Activated T-cell treated with anti-CD3 and anti-CD28 coated beads for 24 hours (primary cell): Measurements from ENCODE around the gene TMEM183A.

Experiments used
- DNase-seq: peaks from one replicate; pipeline ENCODE4 v3.0.0-alpha.2; 2020; ENCODE audit warnings: low read depth

TMEM183A gene

GRCh38 chr1:203046984-203047630 is 39.9 kb downstream of the TMEM183A start:
- DNase-seq, result no peak

- DNase-seq, result no peak
Measured at GRCh38 chr1:203048086-203048485, 40.9 kb downstream of the TMEM183A start.

GRCh38 chr1:203048555-203049051 is 41.4 kb downstream of the TMEM183A start:
- no peak for DNase-seq

GRCh38 chr1:203049077-203049476 is 41.9 kb downstream of the TMEM183A start:
- DNase-seq, result no peak

- no peak for DNase-seq
Measured at GRCh38 chr1:203049576-203050180, 42.5 kb downstream of the TMEM183A start.

GRCh38 chr1:203050826-203051225 is 43.7 kb downstream of the TMEM183A start:
- DNase-seq, result no peak

- DNase-seq, result no peak
Measured at GRCh38 chr1:203051841-203052324, 44.7 kb downstream of the TMEM183A start.

- DNase-seq, result no peak
Measured at GRCh38 chr1:203052601-203053000, 45.4 kb downstream of the TMEM183A start.

- DNase-seq, result no peak
Measured at GRCh38 chr1:203054184-203054583, 47.0 kb downstream of the TMEM183A start.

GRCh38 chr1:203054642-203055041 is 47.5 kb downstream of the TMEM183A start:
- no peak for DNase-seq

GRCh38 chr1:203055161-203055799 is 48.1 kb downstream of the TMEM183A start:
- no peak for DNase-seq

- DNase-seq, result no peak
Measured at GRCh38 chr1:203056012-203056411, 48.8 kb downstream of the TMEM183A start.

GRCh38 chr1:203056516-203056915 is 49.3 kb downstream of the TMEM183A start:
- DNase-seq, result no peak

GRCh38 chr1:203057911-203058675 is 50.9 kb downstream of the TMEM183A start:
- no peak for DNase-seq

- no peak for DNase-seq
Measured at GRCh38 chr1:203058676-203058935, 51.4 kb downstream of the TMEM183A start.

- DNase-seq, result no peak
Measured at GRCh38 chr1:203059485-203059884, 52.3 kb downstream of the TMEM183A start.

- no peak for DNase-seq
Measured at GRCh38 chr1:203060115-203060514, 52.9 kb downstream of the TMEM183A start.

- no peak for DNase-seq
Measured at GRCh38 chr1:203063287-203063686, 56.1 kb downstream of the TMEM183A start.

- DNase-seq, result no peak
Measured at GRCh38 chr1:203065191-203065590, 58.0 kb downstream of the TMEM183A start.

GRCh38 chr1:203065986-203066385 is 58.8 kb downstream of the TMEM183A start:
- no peak for DNase-seq

- DNase-seq, result no peak
Measured at GRCh38 chr1:203066965-203067364, 59.8 kb downstream of the TMEM183A start.

GRCh38 chr1:203069030-203069747 is 62.0 kb downstream of the TMEM183A start:
- no peak for DNase-seq
